ENCODE data around the gene POU2F1.

DNA sequence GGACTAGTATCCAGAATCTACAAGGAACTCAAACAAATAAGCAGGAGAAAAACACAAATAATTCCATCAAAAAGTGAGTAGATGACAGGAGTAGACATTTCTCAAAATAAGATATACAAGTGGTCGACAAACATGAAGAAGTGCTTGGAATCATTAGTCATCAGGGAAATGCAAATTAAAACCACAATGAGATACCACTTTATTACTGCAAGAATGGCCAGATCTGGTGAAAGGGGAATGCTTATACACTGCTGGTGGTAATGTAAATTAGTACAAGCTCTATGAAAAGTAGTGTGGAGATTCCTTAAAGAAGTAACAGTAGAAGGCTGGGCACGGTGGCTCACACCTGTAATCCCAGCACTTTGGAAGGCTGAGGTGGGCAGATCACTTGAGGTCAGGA, 73.8 kb downstream of the POU2F1 start:
- TF ChIP-seq CTCF (IDR thresholded peaks at IDR 0.05) (no peak), POLR2A (IDR thresholded peaks at IDR 0.05) (no peak)

Data from ovary (tissue), 3 donors.